ENCODE data around the gene CD52.

The CD52 gene

DNA sequence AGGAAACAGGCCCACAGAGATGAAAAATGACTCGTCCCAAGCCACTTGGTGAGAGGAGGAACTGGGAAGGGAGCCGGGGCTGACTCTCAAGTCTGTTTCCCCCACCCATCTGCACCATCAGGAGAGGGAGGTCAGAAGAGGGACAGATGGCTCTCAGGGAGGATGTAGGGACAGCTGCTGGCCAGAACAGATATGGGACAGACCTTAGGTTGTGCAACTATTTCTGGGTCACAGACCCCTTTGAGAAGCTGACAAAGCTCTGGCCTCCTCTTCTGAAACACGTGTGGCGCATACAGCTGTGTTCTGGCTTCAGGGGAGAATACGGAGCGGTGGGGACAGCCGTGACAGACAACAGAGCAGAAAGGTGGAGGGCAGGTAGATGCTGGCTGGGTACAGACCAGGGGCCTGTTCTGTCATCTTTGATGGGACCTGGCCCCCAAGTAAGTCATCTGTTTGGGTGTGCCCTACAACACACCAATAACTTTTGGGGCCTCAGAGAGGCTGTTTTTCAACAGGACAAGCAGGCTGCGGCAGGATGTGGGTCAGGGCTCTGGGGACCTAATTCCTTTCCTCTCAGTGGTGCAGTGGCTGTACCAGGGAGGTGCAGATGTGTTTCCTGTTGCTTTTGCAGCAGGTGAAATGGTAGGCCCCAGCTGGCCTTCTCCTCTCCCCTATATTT is 30.6 kb upstream of the CD52 start:
- peaks cover 22% of the 10 kb centered on the region for H3K36me3 ChIP-seq (replicated peaks)
- no peak overlapping the region for H3K27ac ChIP-seq
- no peak for DNase-seq
- H3K27me3 ChIP-seq (replicated peaks) = no peaks in the 10 kb centered on the region
- H3K4me3 ChIP-seq (ENCODE audit: low read depth, low read length) = no peak overlapping the region
- TF ChIP-seq CTCF (IDR thresholded peaks at IDR 0.05; ENCODE audit: low read depth, low read length, missing control alignments) = no peak
- in situ Hi-C loops (cut with HindIII; ENCODE audit: low pct_ligation_motif_present, low sequenced_read_pairs) = no loop called here

DNA sequence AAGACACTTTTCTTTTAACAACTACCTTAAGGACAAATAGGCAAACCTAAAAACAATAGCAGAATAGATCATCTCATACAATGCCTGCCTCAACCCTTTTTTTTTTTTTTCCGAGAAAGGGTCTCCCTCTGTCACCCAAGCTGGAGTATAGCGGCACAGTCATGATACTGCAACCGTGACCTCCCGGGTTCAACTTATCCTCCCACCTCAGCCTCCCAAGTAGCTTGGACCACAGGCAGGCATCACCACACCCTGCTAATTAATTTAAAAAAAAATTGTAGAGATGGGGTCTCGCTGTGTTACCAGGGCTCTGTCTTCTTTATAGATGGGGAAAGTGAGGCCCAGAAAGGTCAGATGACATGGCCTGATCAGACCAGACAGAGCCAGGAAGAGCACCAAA is 29.9 kb upstream of the CD52 start:
- no peak for TF ChIP-seq CTCF (IDR thresholded peaks at IDR 0.05; ENCODE audit: low read depth, low read length, missing control alignments)
- in situ Hi-C loops (cut with HindIII; ENCODE audit: low pct_ligation_motif_present, low sequenced_read_pairs) = no loop called here
- peaks cover 17% of the 10 kb centered on the region for H3K36me3 ChIP-seq (replicated peaks)
- H3K4me3 ChIP-seq (ENCODE audit: low read depth, low read length) = no peak overlapping the region
- no peaks in the 10 kb centered on the region for H3K27me3 ChIP-seq (replicated peaks)
- no peak overlapping the region for H3K27ac ChIP-seq
- no peak for DNase-seq

DNA sequence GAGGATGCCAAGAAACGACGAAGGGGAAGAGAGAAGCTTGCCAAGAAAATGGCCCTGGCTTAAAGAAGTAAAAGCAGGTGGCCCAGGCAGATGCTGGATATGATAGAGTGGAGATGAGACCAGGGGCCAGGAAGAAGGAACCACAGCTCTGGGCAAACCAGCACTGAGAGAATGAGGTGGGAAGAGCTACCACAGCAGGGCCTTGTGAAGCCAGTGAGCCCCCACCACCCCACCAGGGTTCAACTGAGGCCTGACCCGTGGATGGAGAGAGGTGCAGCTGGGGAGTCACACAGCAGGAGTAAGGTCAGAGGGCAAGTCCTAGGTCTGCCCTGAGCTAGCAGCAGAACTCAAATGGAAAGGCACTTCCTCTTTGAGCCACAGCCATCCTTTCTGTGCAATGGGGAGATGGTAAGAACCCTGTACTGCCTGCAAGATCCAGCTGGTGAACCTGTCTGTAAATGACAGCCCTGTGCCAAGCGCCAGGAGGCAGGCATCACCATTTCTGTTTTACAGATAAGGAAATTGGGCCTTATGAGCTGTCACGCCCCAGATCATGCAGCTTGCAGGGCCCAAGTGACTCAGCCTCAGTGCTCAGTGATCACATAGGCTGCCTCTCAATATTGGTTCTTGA is 29.3 kb upstream of the CD52 start:
- no peak for DNase-seq
- TF ChIP-seq CTCF (IDR thresholded peaks at IDR 0.05; ENCODE audit: low read depth, low read length, missing control alignments) = no peak
- Histone ChIP-seq H3K27ac (no peak overlapping the region), H3K4me3 (ENCODE audit: low read depth, low read length) (no peak overlapping the region), H3K27me3 (replicated peaks) (no peaks in the 10 kb centered on the region), H3K36me3 (replicated peaks) (peaks cover 11% of the 10 kb centered on the region)
- in situ Hi-C loops (cut with HindIII; ENCODE audit: low pct_ligation_motif_present, low sequenced_read_pairs) = no loop called here

GRCh38 chr1:26289158-26290059 is 28.3 kb upstream of the CD52 start:
- Histone ChIP-seq H3K36me3 (replicated peaks) (peaks cover 2% of the 10 kb centered on the region), H3K27me3 (replicated peaks) (no peaks in the 10 kb centered on the region), H3K27ac (no peak overlapping the region), H3K4me3 (ENCODE audit: low read depth, low read length) (no peak overlapping the region)
- DNase-seq = no peak
- TF ChIP-seq CTCF (IDR thresholded peaks at IDR 0.05; ENCODE audit: low read depth, low read length, missing control alignments) = no peak
- in situ Hi-C loops (cut with HindIII; ENCODE audit: low pct_ligation_motif_present, low sequenced_read_pairs) = no loop called here

DNA sequence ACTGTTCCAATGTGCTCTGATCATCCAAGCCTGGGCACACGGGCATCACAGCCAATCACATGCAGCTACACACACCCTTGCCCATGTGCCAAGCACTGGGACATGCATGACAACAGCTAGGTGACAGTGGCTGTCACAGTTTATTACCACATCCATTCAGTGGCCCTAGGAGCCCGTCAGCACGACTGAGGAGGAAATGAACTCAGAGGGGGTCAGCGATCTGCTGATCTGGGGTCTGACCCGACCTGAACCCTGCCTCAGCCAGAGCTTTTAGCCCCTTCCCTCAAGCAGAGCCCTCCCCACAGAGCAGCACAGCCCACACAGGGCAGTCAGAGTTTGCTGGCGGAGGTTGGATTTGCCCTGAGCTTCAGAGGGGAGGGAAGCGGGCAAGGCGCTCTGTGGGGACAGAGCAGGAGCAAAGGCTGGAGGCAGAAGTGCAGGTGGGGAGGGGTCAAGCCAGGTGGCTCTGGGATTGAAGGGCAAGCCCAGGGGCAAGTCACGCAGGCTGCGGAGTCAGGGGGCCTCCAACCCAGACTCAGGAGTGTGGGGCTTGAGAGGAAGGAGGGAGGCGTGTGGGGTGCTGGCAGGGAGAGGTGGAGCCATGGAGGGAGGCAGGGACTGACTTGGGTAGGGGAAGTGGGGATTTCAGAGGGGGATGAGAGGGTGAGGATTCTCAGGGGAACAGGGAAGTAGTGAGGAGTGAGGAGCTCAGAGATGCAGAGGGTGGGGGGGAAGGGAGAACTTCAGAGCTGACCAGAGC is 27.5 kb upstream of the CD52 start:
- TF ChIP-seq CTCF (IDR thresholded peaks at IDR 0.05; ENCODE audit: low read depth, low read length, missing control alignments) = no peak
- Histone ChIP-seq H3K4me3 (ENCODE audit: low read depth, low read length) (no peak overlapping the region), H3K36me3 (replicated peaks) (no peaks in the 10 kb centered on the region), H3K27me3 (replicated peaks) (no peaks in the 10 kb centered on the region), H3K27ac (no peak overlapping the region)
- in situ Hi-C loops (cut with HindIII; ENCODE audit: low pct_ligation_motif_present, low sequenced_read_pairs) = no loop called here
- no peak for DNase-seq

All from brain microvascular endothelial cell (primary cell).